IMR-90 (cell line): ENCODE results near the gene POLR2E. TPM values are rescaled to one million over a fixed set of nuclear protein-coding genes. Genes with fewer than 3 reads are reported as not detected.
A peak's percentile ranks its signal among the peaks of the same experiment; 100 is the strongest.

Experiments used
- ATAC-seq: fragments of 200-7000 bp; cut with Tn5 transposase; 2 replicates; pipeline ENCODE4 v1.9.1; 2020; ENCODE audit warnings: low read depth, mild to moderate bottlenecking, moderate library complexity
- BruUV-seq: library from RNA; stranded (reverse); fragments of 400-500 nt; replicated peaks from 2 replicates; lab custom pipeline; 2021; lab: Mats Ljungman, UMichigan
- CTCF ChIA-PET: fragments of 300-600 bp; formaldehyde crosslinking; extraction: SDS; loops from one replicate; lab custom pipeline; 2021; ENCODE audit warnings: antibody characterized with exemption; lab: Yijun Ruan, JAX
- POLR2A ChIA-PET: fragments of 300-600 bp; sonication (Branson Sonifier 250); formaldehyde crosslinking; loops from one replicate; lab custom pipeline; 2022; ENCODE audit warnings: antibody characterized with exemption; ENCODE audit not compliant: unreplicated experiment; lab: Charles Lee
- DNase-seq: peaks from one replicate; pipeline ENCODE4 v3.0.0; 2013
- H2AFZ ChIP-seq: replicated peaks from 2 replicates; pipeline ENCODE3; 2013; ENCODE audit warnings: low read length, mild to moderate bottlenecking; ENCODE audit not compliant: poor library complexity
- H2AK5ac ChIP-seq: 2 replicates; pipeline ENCODE4 v1.6.1; 2013; ENCODE audit warnings: low read depth, low read length, inconsistent platforms
- H2AK9ac ChIP-seq: replicated peaks from 2 replicates; pipeline ENCODE3; 2013; ENCODE audit warnings: mild to moderate bottlenecking, low read depth, low read length, moderate library complexity; ENCODE audit not compliant: poor library complexity
- H2BK120ac ChIP-seq: 2 replicates; pipeline ENCODE4 v1.6.1; 2013; ENCODE audit warnings: low read depth, low read length, inconsistent platforms
- H2BK15ac ChIP-seq: 3 replicates; pipeline ENCODE4 v1.6.1; 2013; ENCODE audit warnings: low read depth, low read length, inconsistent platforms
- H2BK20ac ChIP-seq: 2 replicates; pipeline ENCODE4 v1.6.1; 2013; ENCODE audit warnings: low read depth, mild to moderate bottlenecking, inconsistent platforms, low read length, moderate library complexity
- H2BK5ac ChIP-seq: 2 replicates; pipeline ENCODE4 v1.6.1; 2013; ENCODE audit warnings: mild to moderate bottlenecking, low read depth, low read length, inconsistent platforms; ENCODE audit not compliant: poor library complexity, severe bottlenecking
- H3K14ac ChIP-seq: replicated peaks from 2 replicates; pipeline ENCODE4 v1.6.1; 2013; ENCODE audit warnings: low read depth, low read length, inconsistent platforms
- H3K18ac ChIP-seq: 2 replicates; pipeline ENCODE4 v1.6.1; 2013; ENCODE audit warnings: low read depth, low read length, control low read depth
- H3K23ac ChIP-seq: 2 replicates; pipeline ENCODE4 v1.6.1; 2013; ENCODE audit warnings: low read depth, low read length, inconsistent platforms
- H3K27ac ChIP-seq: 2 replicates; pipeline ENCODE4 v1.5.1; 2013; ENCODE audit warnings: mild to moderate bottlenecking, control low read depth, low read length; ENCODE audit not compliant: insufficient read depth
- H3K27me3 ChIP-seq: 2 replicates; pipeline ENCODE4 v1.6.1; 2013; ENCODE audit warnings: low read length; ENCODE audit not compliant: control insufficient read depth, insufficient read depth
- H3K36me3 ChIP-seq: 2 replicates; pipeline ENCODE4 v1.6.1; 2013; ENCODE audit warnings: low read length, mixed read lengths; ENCODE audit not compliant: control insufficient read depth, insufficient read depth
- H3K4ac ChIP-seq: 2 replicates; pipeline ENCODE4 v1.6.1; 2013; ENCODE audit warnings: low read depth, low read length, inconsistent platforms
- H3K4me1 ChIP-seq: 2 replicates; pipeline ENCODE4 v1.6.1; 2013; ENCODE audit warnings: low read length, mixed read lengths; ENCODE audit not compliant: control insufficient read depth, insufficient read depth
- H3K4me2 ChIP-seq: 2 replicates; pipeline ENCODE4 v1.6.1; 2013; ENCODE audit warnings: low read depth, mild to moderate bottlenecking, control low read depth, low read length, moderate library complexity
- H3K4me3 ChIP-seq: 2 replicates; pipeline ENCODE4 v1.5.1; 2013; ENCODE audit warnings: low read depth, mild to moderate bottlenecking, control low read depth, low read length, moderate library complexity; ENCODE audit not compliant: insufficient read depth
- H3K56ac ChIP-seq: 2 replicates; pipeline ENCODE4 v1.6.1; 2013; ENCODE audit warnings: low read length, inconsistent platforms; ENCODE audit not compliant: insufficient read depth; ENCODE audit errors: extremely low read depth
- H3K79me1 ChIP-seq, 2 experiments: 2 replicates each; pipeline ENCODE4 v1.6.1; 2013; ENCODE audit warnings: low read length in 2 of 2, inconsistent platforms in 1 of 2, low read depth in 1 of 2
- H3K9ac ChIP-seq: 2 replicates; pipeline ENCODE4 v1.6.1; 2013; ENCODE audit warnings: low read depth, low read length, control low read depth
- H3K9me1 ChIP-seq: 2 replicates; pipeline ENCODE4 v1.6.1; 2013; ENCODE audit warnings: low read length, inconsistent platforms; ENCODE audit not compliant: insufficient read depth
- H3K9me3 ChIP-seq: 2 replicates; pipeline ENCODE4 v1.6.1; 2013; ENCODE audit warnings: low read length; ENCODE audit not compliant: control insufficient read depth, insufficient read depth
- H4K20me1 ChIP-seq: 2 replicates; pipeline ENCODE4 v1.6.1; 2013; ENCODE audit warnings: low read length, inconsistent platforms; ENCODE audit not compliant: insufficient read depth
- H4K5ac ChIP-seq: 2 replicates; pipeline ENCODE4 v1.6.1; 2013; ENCODE audit warnings: mild to moderate bottlenecking, low read depth, low read length, control low read depth
- H4K8ac ChIP-seq, 2 experiments: 2 replicates each; pipeline ENCODE4 v1.6.1; 2013; ENCODE audit warnings: low read depth in 2 of 2, low read length in 2 of 2, control low read depth in 1 of 2, inconsistent platforms in 1 of 2
- H4K91ac ChIP-seq: 2 replicates; pipeline ENCODE4 v1.6.1; 2013; ENCODE audit warnings: low read depth, low read length, inconsistent platforms; ENCODE audit not compliant: insufficient read depth
- BHLHE40 ChIP-seq: fragments of 150-350 bp; IDR thresholded peaks from 2 replicates; pipeline ENCODE4 v1.6.1; 2016; ENCODE audit warnings: mild to moderate bottlenecking, low read depth, low read length
- CEBPB ChIP-seq: IDR thresholded peaks from 2 replicates; pipeline ENCODE4 v1.6.1; 2012; ENCODE audit warnings: low read depth, low read length, improper control_type of control experiment
- CHD1 ChIP-seq: IDR thresholded peaks from 2 replicates; pipeline ENCODE4 v1.6.1; 2012; ENCODE audit warnings: low read depth, low read length, improper control_type of control experiment
- CTCF ChIP-seq: conservative IDR thresholded peaks from 2 replicates; pipeline ENCODE4 v1.5.1; 2012; ENCODE audit warnings: mild to moderate bottlenecking, low read depth, low read length, improper control_type of control experiment
- ELK1 ChIP-seq: fragments of 150-350 bp; IDR thresholded peaks from 2 replicates; pipeline ENCODE4 v1.6.1; 2016; ENCODE audit warnings: low read depth, mild to moderate bottlenecking, low read length, moderate library complexity, borderline replicate concordance
- FOS ChIP-seq: fragments of 150-350 bp; IDR thresholded peaks from 2 replicates; pipeline ENCODE4 v1.6.1; 2016; ENCODE audit warnings: low read depth, low read length
- MAFK ChIP-seq: IDR thresholded peaks from 2 replicates; pipeline ENCODE4 v1.6.1; 2012; ENCODE audit warnings: low read depth, low read length, improper control_type of control experiment
- MAZ ChIP-seq: IDR thresholded peaks from 2 replicates; pipeline ENCODE4 v1.6.1; 2012; ENCODE audit warnings: low read depth, mild to moderate bottlenecking, low read length, improper control_type of control experiment, moderate library complexity, borderline replicate concordance
- MXI1 ChIP-seq: IDR thresholded peaks from 2 replicates; pipeline ENCODE4 v1.6.1; 2012; ENCODE audit warnings: low read depth, mild to moderate bottlenecking, low read length, moderate library complexity, borderline replicate concordance
- NFE2L2 ChIP-seq: fragments of 150-350 bp; IDR thresholded peaks from 2 replicates; pipeline ENCODE4 v1.6.1; 2016; ENCODE audit warnings: low read depth, mild to moderate bottlenecking, low read length
- POLR2A ChIP-seq: IDR thresholded peaks from 2 replicates; pipeline ENCODE4 v1.6.1; 2012; ENCODE audit warnings: mild to moderate bottlenecking, low read depth, low read length
- RFX5 ChIP-seq: IDR thresholded peaks from 2 replicates; pipeline ENCODE4 v1.8.0; 2012; ENCODE audit warnings: low read depth, mild to moderate bottlenecking, low read length, moderate library complexity
- SMC3 ChIP-seq: fragments of 150-350 bp; IDR thresholded peaks from 2 replicates; pipeline ENCODE4 v1.6.1; 2016; ENCODE audit warnings: low read depth, mild to moderate bottlenecking, antibody characterized with exemption, low read length, moderate library complexity
- USF2 ChIP-seq: fragments of 150-350 bp; IDR thresholded peaks from 2 replicates; pipeline ENCODE4 v1.6.1; 2017; ENCODE audit warnings: mild to moderate bottlenecking, antibody characterized with exemption, low read length, low read depth
- WGBS, 2 experiments: methylation state at CpG; one replicate each; pipeline versions ENCODE4 v1.1.5 to v1.1.7; 2013; ENCODE audit warnings: missing lambda C conversion rate in 2 of 2; ENCODE audit not compliant: insufficient read length in 1 of 2; ENCODE audit errors: extremely low coverage in 2 of 2; 5-methylcytosine and 5-hydroxymethylcytosine counted together
- dilution Hi-C: fragments of 300-500 bp; cut with HindIII; formaldehyde crosslinking; loops from one replicate; pipeline ENCODE4 v1.14.3; 2018; ENCODE audit warnings: low sequenced_read_pairs; ENCODE audit not compliant: unreplicated experiment
- in situ Hi-C: fragments of 300-500 bp; cut with MboI; formaldehyde crosslinking; loops from 3 replicates; pipeline ENCODE4 v1.14.3; 2019; ENCODE audit warnings: low sequenced_read_pairs, inconsistent platforms, mixed read lengths
- intact Hi-C: fragments of 100-400 bp; cut with micrococcal nuclease; formaldehyde crosslinking; loops from 2 replicates; pipeline ENCODE4 v1.10.0; 2022
- polyA plus RNA-seq, 3 experiments: library from polyadenylated mRNA; depleted of rRNA; stranded (reverse); fragments of >200 nt; gene quantifications; 2 replicates each; pipeline ENCODE4 v1.2.3, GENCODE V29; 2012; ENCODE audit warnings: low replicate concordance in 1 of 3
- total RNA-seq: library from RNA; depleted of rRNA; stranded (reverse); fragments of >200 nt; gene quantifications from 2 replicates; pipeline ENCODE4 v1.2.3, GENCODE V29; 2012

The POLR2E gene
- total and polyA plus RNA-seq, 2 of the 4 experiments (the other 2 are of a cell fraction): 294 to 391 TPM

DNA sequence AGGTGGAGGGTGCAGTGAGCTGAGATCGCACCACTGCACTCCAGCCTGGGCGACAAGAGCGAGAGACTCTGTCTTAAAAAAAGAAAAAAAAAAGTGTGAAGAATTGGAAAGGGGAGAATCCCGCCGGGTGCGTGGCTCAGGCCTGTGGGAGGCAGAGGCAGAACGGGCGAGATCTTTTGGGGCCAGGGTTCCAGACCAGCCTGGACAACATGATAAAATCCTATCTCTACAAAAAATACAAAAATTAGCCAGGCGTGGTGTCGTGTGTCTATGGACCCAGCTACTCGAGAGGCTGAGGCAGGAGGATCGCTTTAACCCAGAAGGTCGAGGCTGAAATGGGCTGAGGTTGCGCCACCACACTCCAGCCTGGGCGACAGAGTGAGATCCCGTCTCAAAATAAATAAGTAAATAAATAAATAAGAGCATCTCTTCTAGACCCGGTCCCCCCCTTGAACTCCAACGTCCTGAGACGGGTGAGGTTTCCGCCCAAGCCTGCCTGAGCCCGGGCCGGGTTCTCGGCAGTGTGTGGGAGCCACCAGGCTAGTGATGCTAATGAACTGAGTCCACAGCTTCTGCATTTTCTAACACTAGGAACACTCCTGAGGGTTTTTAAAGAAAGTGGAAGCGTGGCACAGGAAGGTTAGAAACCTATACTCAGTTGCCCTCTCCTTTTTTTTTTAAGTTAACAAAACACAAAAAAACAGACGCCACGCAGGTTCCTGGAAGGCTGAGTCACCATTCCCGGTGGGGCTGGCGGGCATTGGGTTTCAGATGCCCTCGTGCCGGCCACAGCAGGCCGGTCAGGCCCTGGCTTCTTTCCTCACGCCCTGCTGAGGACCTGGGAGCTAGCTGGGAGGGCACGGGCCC, 30.7 kb upstream of the POLR2E start:
- no peak overlapping the region for H4K91ac ChIP-seq
- TF ChIP-seq CHD1: no peak
- 0 out of 2 replicates have a peak, but pooled peaks have one; percentile 17 for TF ChIP-seq USF2
- TF ChIP-seq RFX5: no peak
- TF ChIP-seq NFE2L2: no peak
- TF ChIP-seq CTCF: no peak
- no peak for TF ChIP-seq MAZ
- TF ChIP-seq CEBPB: no peak
- TF ChIP-seq FOS: no peak
- TF ChIP-seq BHLHE40: 0 out of 2 replicates have a peak, but pooled peaks have one; percentile 18
- TF ChIP-seq MAFK: no peak
- no peak for TF ChIP-seq MXI1
- no peak for TF ChIP-seq ELK1
- TF ChIP-seq SMC3: no peak
- TF ChIP-seq POLR2A: no peak
- H3K36me3 ChIP-seq: peaks cover 73% of the 10 kb centered on the region
- no peak overlapping the region for H4K5ac ChIP-seq
- peak; percentile 19; the same call in 1 of the 2 replicates for ATAC-seq
- WGBS, 2 experiments: 100% methylated on average over 2 of the region's 33 CpGs; no CpG with 5 or more reads in 1 of the 2 experiments
- H3K14ac ChIP-seq: no peak overlapping the region
- no peak overlapping the region for H3K18ac ChIP-seq
- in situ Hi-C loops: no loop called here
- BruUV-seq: no TSS peak
- DNase-seq: peak; percentile 41
- H2BK20ac ChIP-seq: no peak overlapping the region
- H2BK5ac ChIP-seq: peak overlapping the region; percentile 39
- peak overlapping the region; percentile 18 for H3K27ac ChIP-seq
- no peak overlapping the region for H3K4ac ChIP-seq
- H3K9me1 ChIP-seq: peaks cover 8% of the 10 kb centered on the region; the same call in 1 of the 2 replicates
- peaks cover 24 to 86% of the 10 kb centered on the region in 2 experiments for H3K79me1 ChIP-seq
- intact Hi-C loops: no loop called here
- no peak overlapping the region for H2BK15ac ChIP-seq
- dilution Hi-C loops: no loop called here
- no peaks in the 10 kb centered on the region for H3K9me3 ChIP-seq
- ChIA-PET POLR2A (no interaction called here), CTCF (no interaction called here)
- H4K8ac ChIP-seq: no peak overlapping the region
- H2AK9ac ChIP-seq: peak overlapping the region; percentile 23
- H2AFZ ChIP-seq: no peak overlapping the region
- no peak overlapping the region for H3K4me2 ChIP-seq
- no peak overlapping the region for H3K9ac ChIP-seq
- no peak overlapping the region for H2BK120ac ChIP-seq
- peaks cover 44% of the 10 kb centered on the region for H4K20me1 ChIP-seq
- H3K4me1 ChIP-seq: peaks cover 17% of the 10 kb centered on the region
- H3K27me3 ChIP-seq: no peaks in the 10 kb centered on the region
- H3K4me3 ChIP-seq: no peak overlapping the region
- H3K56ac ChIP-seq: no peak overlapping the region
- H2AK5ac ChIP-seq: no peak overlapping the region
- H3K23ac ChIP-seq: no peak overlapping the region
